GM12865 (cell line): ENCODE measurements around the gene SLC25A39.
"Not testable (repeated sequence)": the region's sequence is repeated elsewhere in the genome, so short reads cannot be mapped to it uniquely, and the experiment has no call there.

Source experiments
- DNase-seq: peaks from one replicate; pipeline ENCODE4 v3.0.0; 2010; ENCODE audit warnings: low read depth
- H3K4me3 ChIP-seq: 2 replicates; pipeline ENCODE4 v1.5.1; 2011; ENCODE audit warnings: mild to moderate bottlenecking, low read depth, low read length, control low read depth
- CTCF ChIP-seq: IDR thresholded peaks from 2 replicates; pipeline ENCODE4 v1.5.1; 2011; ENCODE audit warnings: low read length, control low read depth, low read depth, inconsistent platforms; ENCODE audit not compliant: insufficient read depth; ENCODE audit errors: missing control alignments

The SLC25A39 gene

GRCh38 chr17:44348234-44348987 is 23.8 kb upstream of the SLC25A39 start:
- peak; percentile 94 for DNase-seq
- H3K4me3 ChIP-seq = peak overlapping the region; percentile 22
- no peak for TF ChIP-seq CTCF

GRCh38 chr17:44347206-44348055 is 22.8 kb upstream of the SLC25A39 start:
- peak overlapping the region; percentile 68 for H3K4me3 ChIP-seq

GRCh38 chr17:44346064-44346844 is 21.6 kb upstream of the SLC25A39 start:
- TF ChIP-seq CTCF = no peak
- no peak for DNase-seq
- peak overlapping the region; percentile 68 for H3K4me3 ChIP-seq

More at GRCh38 chr17:44347206-44348055, 22.8 kb upstream of the SLC25A39 start:
- DNase-seq = peak; percentile 80

- peak; percentile 71 for TF ChIP-seq CTCF
- DNase-seq = peak; percentile 73
Observed at GRCh38 chr17:44345454-44346026, 20.9 kb upstream of the SLC25A39 start.

GRCh38 chr17:44344939-44345453 is 20.4 kb upstream of the SLC25A39 start, which contains the start of gene GRN:
GRN (plus strand) TSS chr17:44345302; CDS start chr17:44349165, 3,863 bp downstream.
- DNase-seq = peak; percentile 97
- TF ChIP-seq CTCF = no peak
- peak within 1 kb of the TSS; percentile 68 for H3K4me3 ChIP-seq

More at GRCh38 chr17:44345454-44346026, 20.9 kb upstream of the SLC25A39 start:
- H3K4me3 ChIP-seq = peak overlapping the region; percentile 68

- no peak for TF ChIP-seq CTCF
- DNase-seq = no peak
- H3K4me3 ChIP-seq = no peak overlapping the region
Observed at GRCh38 chr17:44343510-44344209, 19.0 kb upstream of the SLC25A39 start.

GRCh38 chr17:44340553-44340952 is 15.9 kb upstream of the SLC25A39 start:
- not testable (repeated sequence) for DNase-seq, H3K4me3 ChIP-seq
